Measurements from ENCODE around the gene DCC.

The DCC gene

GRCh38 chr18:52588931-52589330 is 248.9 kb downstream of the DCC start:
- no peak overlapping the region for H3K4me3 ChIP-seq (replicated peaks; ENCODE audit: low read depth, low read length)
- no peak for TF ChIP-seq CTCF (IDR thresholded peaks at IDR 0.05; ENCODE audit: low read length, missing control alignments)
- no peak for DNase-seq (ENCODE audit: low read depth)

DNA sequence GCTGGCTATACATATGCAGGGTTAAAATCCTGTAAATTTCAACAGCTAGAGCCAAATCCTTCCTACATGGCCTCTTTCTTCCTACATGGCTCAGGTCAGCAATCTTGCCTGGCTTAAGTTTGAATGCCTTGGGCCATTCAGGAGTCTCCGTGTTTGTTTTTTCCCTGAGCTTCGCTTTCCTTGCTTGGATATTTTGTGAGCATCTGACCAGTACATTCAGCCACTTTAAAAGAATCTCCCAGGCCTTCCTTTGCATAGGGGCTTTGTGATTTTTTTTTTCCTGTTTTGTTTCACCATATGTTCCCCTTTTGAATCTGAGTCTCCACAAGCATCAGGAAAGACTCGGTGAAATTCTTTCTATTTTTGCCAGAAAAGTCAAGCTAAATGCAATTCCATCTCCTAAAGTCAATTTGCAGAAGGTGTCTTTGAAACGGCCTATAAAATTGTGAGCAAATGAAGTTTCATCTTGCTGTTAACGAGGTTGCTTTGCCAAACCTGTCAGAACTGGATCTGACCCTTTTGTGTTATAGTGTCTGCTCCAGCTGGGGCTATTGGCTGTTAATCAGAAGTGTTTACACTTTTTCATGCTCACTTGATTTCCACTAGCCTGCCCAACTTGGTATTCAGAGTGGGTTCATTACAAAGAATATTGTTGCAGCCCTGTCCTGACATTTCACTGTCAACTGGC is 256.9 kb downstream of the DCC start:
- TF ChIP-seq CTCF (IDR thresholded peaks at IDR 0.05; ENCODE audit: low read length, missing control alignments): no peak
- no peak overlapping the region for H3K4me3 ChIP-seq (replicated peaks; ENCODE audit: low read depth, low read length)
- DNase-seq (ENCODE audit: low read depth): no peak

- no peak overlapping the region for H3K4me3 ChIP-seq (replicated peaks; ENCODE audit: low read depth, low read length)
- no peak for TF ChIP-seq CTCF (IDR thresholded peaks at IDR 0.05; ENCODE audit: low read length, missing control alignments)
- no peak for DNase-seq (ENCODE audit: low read depth)
Measured at GRCh38 chr18:52598921-52599320, 258.9 kb downstream of the DCC start.

DNA sequence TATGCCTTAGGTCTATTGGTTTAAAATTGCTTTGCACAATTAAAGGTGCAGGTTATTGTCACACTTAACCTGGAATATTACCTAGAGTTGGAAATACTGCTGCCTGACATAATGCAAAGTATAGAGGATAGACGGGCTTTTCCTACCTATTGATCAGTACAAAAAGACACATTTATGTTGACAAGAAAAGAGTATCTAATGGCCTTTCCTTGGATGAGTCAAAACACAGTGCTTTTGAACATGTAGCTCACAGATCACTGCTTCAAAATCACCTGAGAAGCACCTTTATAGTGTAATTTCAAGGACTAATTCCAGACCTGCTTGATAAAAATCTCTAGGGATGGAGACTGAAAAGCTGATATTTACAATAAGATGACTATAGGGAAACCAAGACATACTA is 262.8 kb downstream of the DCC start:
- DNase-seq (ENCODE audit: low read depth): no peak
- no peak for TF ChIP-seq CTCF (IDR thresholded peaks at IDR 0.05; ENCODE audit: low read length, missing control alignments)
- no peak overlapping the region for H3K4me3 ChIP-seq (replicated peaks; ENCODE audit: low read depth, low read length)

- no peak overlapping the region for H3K4me3 ChIP-seq (replicated peaks; ENCODE audit: low read depth, low read length)
- TF ChIP-seq CTCF (IDR thresholded peaks at IDR 0.05; ENCODE audit: low read length, missing control alignments): no peak
- no peak for DNase-seq (ENCODE audit: low read depth)
Measured at GRCh38 chr18:52605345-52605744, 265.3 kb downstream of the DCC start.

DNA sequence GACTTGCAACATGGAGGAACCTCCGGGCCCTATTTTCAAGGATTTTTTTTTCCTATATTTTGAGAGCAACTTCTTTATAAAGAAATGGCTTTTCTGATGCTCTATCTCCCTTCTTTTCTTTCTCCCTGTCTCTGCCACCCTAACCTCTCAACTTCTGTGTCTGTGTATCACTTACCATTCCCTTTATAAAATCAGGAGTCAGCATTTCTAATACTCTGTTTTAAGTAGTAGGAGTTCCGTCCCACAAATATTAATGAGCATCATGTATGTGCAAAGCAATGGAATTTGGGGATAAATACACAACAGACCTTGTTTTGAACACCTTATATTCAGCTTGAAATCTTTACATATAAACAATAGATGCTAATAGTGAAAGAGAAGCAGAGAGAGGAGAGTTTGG is 268.0 kb downstream of the DCC start:
- no peak for TF ChIP-seq CTCF (IDR thresholded peaks at IDR 0.05; ENCODE audit: low read length, missing control alignments)
- DNase-seq (ENCODE audit: low read depth): no peak
- H3K4me3 ChIP-seq (replicated peaks; ENCODE audit: low read depth, low read length): no peak overlapping the region

DNA sequence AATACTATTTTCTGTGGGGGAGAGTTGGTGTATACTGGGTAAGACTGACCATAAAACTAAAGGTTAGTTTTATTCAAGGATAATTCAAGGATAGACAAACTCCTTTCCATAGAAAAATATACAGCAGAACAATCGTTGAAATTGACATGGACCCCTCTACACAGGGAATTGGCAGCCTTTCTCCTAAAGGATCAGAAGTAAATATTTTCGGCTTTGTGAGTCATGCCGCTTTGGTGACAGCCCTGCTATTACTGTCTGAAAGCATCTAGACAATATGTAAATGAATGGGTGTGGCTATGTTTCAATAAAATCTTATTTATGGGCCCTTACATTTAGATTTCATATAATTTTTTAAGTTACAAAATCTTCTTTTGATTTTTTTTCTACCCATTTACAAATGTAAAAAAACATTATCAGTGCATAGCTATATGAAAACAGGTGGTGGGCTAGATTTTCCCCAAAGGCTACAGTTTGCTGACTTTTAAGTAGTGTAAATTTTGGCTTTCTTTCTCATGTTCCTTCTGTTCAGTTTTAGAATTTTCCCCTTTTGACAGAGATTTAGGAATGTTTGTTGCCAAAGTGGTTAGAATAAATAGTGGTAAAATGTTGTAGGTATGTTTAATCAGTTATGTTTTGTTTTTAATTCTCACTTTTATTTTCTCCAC is 270.6 kb downstream of the DCC start:
- H3K4me3 ChIP-seq (replicated peaks; ENCODE audit: low read depth, low read length): no peak overlapping the region
- DNase-seq (ENCODE audit: low read depth): no peak
- no peak for TF ChIP-seq CTCF (IDR thresholded peaks at IDR 0.05; ENCODE audit: low read length, missing control alignments)
